HG03196 (cell line): ENCODE results near the gene ZNF331.

ENCODE experiments used
- ATAC-seq: cut with Tn5 transposase; IDR thresholded peaks from one replicate; pipeline ENCODE4 v1.9.1; 2021; ENCODE audit not compliant: unreplicated experiment

ZNF331 gene

GRCh38 chr19:53520547-53521372 lies 17.2 kb upstream of the ZNF331 start:
- peak; percentile 96 for ATAC-seq

GRCh38 chr19:53521373-53522202 lies 16.4 kb upstream of the ZNF331 start:
- no peak for ATAC-seq

- no peak for ATAC-seq
These were observed 12.0 kb upstream of the ZNF331 start for GRCh38 chr19:53525922-53526321.

GRCh38 chr19:53530622-53531021 lies 7.3 kb upstream of the ZNF331 start:
- no peak for ATAC-seq

GRCh38 chr19:53531457-53531856 lies 6.5 kb upstream of the ZNF331 start:
- no peak for ATAC-seq

GRCh38 chr19:53532362-53532761 lies 5.6 kb upstream of the ZNF331 start:
- ATAC-seq = no peak

GRCh38 chr19:53536225-53536548 lies 1.8 kb upstream of the ZNF331 start:
- no peak for ATAC-seq

- ATAC-seq = no peak
These were observed 824 bp upstream of the ZNF331 start for GRCh38 chr19:53537121-53537520.

- ATAC-seq = peak; percentile 23
These were observed 599 bp downstream of the ZNF331 start for GRCh38 chr19:53538378-53539109.

GRCh38 chr19:53540091-53540490 lies 2.1 kb downstream of the ZNF331 start:
- no peak for ATAC-seq

GRCh38 chr19:53541971-53542370 lies 4.0 kb downstream of the ZNF331 start:
- ATAC-seq = no peak

GRCh38 chr19:53545271-53546065 lies 7.5 kb downstream of the ZNF331 start:
- ATAC-seq = no peak

GRCh38 chr19:53546758-53547513 lies 9.0 kb downstream of the ZNF331 start:
- ATAC-seq = no peak

- no peak for ATAC-seq
These were observed 11.4 kb downstream of the ZNF331 start for GRCh38 chr19:53549340-53549739.

GRCh38 chr19:53552001-53552721 lies 14.2 kb downstream of the ZNF331 start:
- no peak for ATAC-seq

GRCh38 chr19:53553156-53553555 lies 15.2 kb downstream of the ZNF331 start:
- ATAC-seq = no peak

GRCh38 chr19:53553865-53554791 lies 16.2 kb downstream of the ZNF331 start:
- ATAC-seq = peak; percentile 60

GRCh38 chr19:53554804-53555203 lies 16.9 kb downstream of the ZNF331 start:
- no peak for ATAC-seq
